ENCODE results near the gene STAT5B.
"Not testable (repeated sequence)": the region's sequence is repeated elsewhere in the genome, so short reads cannot be mapped to it uniquely, and the experiment has no call there.

STAT5B gene

DNA sequence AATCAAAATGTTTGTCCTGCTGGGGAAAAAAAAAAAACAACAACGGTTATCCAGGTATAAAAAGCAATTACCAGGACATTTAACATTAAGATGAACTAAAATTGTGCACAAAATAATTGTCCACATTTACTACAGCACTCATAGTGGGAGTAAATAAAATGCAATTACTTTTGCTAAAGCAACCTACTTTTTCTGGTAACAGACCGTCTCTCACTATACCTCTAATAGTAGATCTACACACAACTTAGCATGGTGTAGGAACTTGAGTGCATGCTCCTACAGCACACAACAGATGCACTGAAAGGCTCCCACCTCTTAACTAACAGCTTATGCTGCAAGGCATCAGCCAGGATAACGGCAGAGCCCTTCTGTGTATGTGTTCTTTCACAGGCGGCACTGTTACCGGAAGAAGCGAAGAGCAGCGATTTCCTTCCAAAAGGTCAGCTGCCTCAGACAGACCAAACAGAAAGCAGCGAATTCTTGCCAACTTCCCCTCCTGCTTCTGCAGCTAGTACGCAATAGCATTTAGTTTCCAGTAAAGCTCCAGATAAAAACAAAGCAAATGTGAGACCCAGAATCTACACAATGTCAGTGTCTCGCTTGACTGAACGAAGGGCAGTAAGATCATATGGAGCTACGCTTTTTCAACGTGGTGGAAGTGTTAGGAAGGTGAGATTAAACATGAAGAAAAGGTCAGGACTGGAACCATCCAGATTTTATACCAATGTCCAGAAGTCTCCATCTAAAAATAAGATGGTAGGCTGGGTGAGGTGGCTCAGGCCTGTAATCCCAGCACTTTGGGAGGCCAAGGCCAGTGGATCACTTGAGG lies 27.6 kb downstream of the STAT5B start:
- TF ChIP-seq, protein P1, sequence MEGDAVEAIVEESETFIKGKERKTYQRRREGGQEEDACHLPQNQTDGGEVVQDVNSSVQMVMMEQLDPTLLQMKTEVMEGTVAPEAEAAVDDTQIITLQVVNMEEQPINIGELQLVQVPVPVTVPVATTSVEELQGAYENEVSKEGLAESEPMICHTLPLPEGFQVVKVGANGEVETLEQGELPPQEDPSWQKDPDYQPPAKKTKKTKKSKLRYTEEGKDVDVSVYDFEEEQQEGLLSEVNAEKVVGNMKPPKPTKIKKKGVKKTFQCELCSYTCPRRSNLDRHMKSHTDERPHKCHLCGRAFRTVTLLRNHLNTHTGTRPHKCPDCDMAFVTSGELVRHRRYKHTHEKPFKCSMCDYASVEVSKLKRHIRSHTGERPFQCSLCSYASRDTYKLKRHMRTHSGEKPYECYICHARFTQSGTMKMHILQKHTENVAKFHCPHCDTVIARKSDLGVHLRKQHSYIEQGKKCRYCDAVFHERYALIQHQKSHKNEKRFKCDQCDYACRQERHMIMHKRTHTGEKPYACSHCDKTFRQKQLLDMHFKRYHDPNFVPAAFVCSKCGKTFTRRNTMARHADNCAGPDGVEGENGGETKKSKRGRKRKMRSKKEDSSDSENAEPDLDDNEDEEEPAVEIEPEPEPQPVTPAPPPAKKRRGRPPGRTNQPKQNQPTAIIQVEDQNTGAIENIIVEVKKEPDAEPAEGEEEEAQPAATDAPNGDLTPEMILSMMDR (conservative IDR thresholded peaks at IDR 0.05; ENCODE audit: low read length): no peak
- DNase-seq (ENCODE audit: low read depth): peak; percentile 88
- H3K4me3 ChIP-seq (ENCODE audit: low read length): peak overlapping the region; percentile 49

DNA sequence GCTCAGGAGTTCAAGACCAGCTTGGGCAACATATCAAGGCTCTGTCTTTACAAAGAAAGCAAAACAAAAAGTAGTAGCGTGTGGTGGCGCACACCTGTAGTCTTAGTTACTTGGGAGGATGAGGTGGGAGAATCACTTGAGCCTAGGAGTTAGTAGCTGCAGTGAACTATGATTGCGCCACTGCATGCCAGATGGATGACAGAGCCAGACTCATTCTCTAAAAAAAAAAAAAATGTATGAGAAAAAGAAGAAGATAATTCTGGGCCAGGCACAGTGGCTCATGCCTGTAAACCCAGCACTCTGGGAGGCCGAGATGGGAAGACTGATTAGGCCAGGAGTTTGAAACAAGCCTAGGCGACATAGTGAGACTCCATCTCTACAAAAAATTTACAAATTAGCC lies 28.5 kb downstream of the STAT5B start:
- TF ChIP-seq, protein P1 (conservative IDR thresholded peaks at IDR 0.05; ENCODE audit: low read length): no peak
- no peak overlapping the region for H3K4me3 ChIP-seq (ENCODE audit: low read length)
- peak; percentile 86 for DNase-seq (ENCODE audit: low read depth)

DNA sequence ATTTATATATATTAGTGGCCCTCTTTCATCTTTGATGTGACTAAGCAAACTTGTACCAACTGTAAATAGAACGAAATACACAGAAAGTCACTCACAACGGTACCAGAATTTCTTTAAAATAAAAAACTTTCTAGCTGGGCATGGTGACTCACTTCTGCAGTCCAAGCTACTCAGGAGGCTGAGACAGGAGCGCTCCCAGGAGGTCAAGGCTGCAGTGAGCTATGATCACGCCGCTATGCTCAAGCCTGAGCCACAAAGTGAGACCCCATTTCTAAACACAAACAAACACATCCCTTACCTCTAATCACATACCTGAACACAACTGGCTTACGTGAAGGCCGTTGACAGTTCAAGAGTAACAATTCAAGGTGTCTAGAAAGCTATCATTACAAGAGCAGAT lies 29.7 kb downstream of the STAT5B start:
- H3K4me3 ChIP-seq (ENCODE audit: low read length): no peak overlapping the region
- DNase-seq (ENCODE audit: low read depth): no peak
- TF ChIP-seq, protein P1 (conservative IDR thresholded peaks at IDR 0.05; ENCODE audit: low read length): no peak

DNA sequence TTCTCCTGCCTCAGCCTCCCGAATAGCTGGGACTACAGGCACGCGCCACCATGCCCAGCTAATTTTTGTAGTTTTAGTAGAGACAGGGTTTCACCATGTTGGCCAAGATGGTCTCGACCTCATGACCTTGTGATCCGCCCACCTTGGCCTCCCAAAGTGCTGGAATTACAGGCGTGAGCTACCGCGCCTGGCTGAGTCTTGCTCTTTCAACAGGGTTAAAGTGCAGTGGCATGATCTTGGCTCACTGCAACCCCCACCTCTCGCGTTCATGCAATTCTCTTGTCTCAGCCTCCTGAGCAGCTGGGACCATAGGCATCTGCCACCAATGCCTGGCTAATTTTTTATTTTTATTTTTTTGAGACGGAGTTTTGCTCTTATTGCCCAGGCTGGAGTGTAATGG lies 31.0 kb downstream of the STAT5B start:
- not testable (repeated sequence) for DNase-seq (ENCODE audit: low read depth)

DNA sequence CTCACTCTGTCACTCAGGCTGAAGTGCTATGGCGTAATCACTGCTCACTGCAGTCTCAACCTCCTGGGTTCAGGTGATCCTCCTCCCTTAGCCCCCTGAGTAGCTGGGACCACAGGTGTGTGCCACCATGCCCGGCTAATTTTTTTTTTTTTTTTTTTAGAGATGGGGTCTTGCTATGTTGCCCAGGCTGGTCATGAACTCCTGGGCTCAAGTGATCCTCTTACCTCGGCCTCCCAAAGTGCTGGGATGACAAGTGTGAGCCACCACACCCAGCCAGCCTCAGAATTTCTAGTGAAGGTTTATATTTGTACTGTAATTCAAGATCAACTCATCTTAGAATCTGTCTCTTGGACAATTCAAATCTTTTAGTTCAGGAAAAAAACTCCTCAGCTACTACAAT lies 32.1 kb downstream of the STAT5B start:
- H3K4me3 ChIP-seq (ENCODE audit: low read length); DNase-seq (ENCODE audit: low read depth): not testable (repeated sequence)

More for the DNA sequence above, 31.0 kb downstream of the STAT5B start:
- not testable (repeated sequence) for H3K4me3 ChIP-seq (ENCODE audit: low read length)

DNA sequence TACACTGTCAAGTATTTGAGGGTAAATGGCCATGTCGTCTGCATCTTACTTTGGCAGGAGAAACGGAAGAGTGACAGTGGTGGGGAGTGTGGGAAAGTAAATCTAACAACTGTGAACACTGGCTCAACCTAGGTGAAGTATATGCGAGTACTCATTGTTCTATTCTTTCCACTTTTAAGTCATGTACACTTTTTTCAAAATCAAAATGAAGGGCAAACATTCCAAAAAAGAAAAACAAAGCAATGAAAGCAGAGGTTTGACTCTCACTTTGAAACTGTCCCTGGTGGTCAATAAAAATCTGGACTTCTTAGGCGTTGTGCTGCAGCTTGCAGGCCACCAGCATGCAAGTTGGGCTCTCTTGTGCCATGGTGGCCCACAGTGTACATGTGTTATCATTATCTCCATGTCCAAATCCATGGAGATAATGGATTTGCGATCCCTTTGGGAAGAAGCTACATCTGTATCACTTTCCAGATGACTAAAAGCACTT lies 32.7 kb downstream of the STAT5B start:
- DNase-seq (ENCODE audit: low read depth): no peak
- TF ChIP-seq, protein P1 (conservative IDR thresholded peaks at IDR 0.05; ENCODE audit: low read length): no peak
- H3K4me3 ChIP-seq (ENCODE audit: low read length): no peak overlapping the region

DNA sequence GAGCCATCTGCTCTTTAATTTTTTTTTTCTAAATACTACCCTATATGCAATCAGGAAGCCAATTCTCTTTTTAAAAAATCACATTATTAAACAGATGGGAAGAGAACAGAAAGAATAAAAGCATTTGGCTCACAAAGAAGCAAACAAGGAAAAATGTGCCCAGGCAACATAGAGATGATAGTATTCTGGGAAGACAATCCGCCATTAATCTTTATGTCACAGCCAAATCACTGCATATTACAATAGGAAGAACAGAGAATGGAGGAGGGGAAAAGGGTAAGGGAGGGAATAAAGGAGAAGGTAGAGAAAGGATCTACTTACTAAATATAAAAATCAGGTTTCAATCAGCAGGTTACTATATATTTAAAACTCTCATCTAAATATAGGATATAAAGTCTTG lies 34.3 kb downstream of the STAT5B start:
- TF ChIP-seq, protein P1 (conservative IDR thresholded peaks at IDR 0.05; ENCODE audit: low read length): no peak
- no peak for DNase-seq (ENCODE audit: low read depth)
- no peak overlapping the region for H3K4me3 ChIP-seq (ENCODE audit: low read length)

DNA sequence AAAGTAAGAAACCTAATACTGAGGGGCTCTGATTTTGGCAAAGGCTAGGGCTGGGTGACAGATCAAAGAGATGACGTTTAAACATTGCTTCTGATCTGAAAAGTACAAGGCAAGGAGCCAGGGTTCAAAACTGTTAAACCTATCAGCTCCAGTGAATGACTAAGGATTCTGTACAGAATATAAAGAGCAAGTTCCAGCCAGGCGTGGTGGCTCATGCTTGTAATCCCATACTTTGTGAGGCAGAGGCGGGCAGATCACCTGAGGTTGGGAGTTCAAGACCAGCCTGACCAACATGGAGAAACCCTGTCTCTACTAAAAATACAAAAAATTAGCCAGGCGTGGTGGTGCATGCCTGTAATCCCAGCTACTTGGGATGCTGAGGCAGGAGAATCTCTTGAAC lies 35.3 kb downstream of the STAT5B start:
- not testable (repeated sequence) for H3K4me3 ChIP-seq (ENCODE audit: low read length); DNase-seq (ENCODE audit: low read depth)
